Ishikawa (cell line): Measurements from ENCODE around the gene CIAO2B.

Experiments
- CEBPB ChIP-seq: IDR thresholded peaks from 2 replicates; pipeline ENCODE4 v1.6.1; 2012
- CREB1 ChIP-seq: IDR thresholded peaks from 2 replicates; pipeline ENCODE4 v1.6.1; 2012; ENCODE audit warnings: low read depth
- EGR1 ChIP-seq: IDR thresholded peaks from 2 replicates; pipeline ENCODE4 v1.6.1; 2012
- EP300 ChIP-seq: IDR thresholded peaks from 2 replicates; pipeline ENCODE4 v1.6.1; 2012; ENCODE audit warnings: borderline replicate concordance
- FOXM1 ChIP-seq: IDR thresholded peaks from 2 replicates; pipeline ENCODE4 v1.6.1; 2012; ENCODE audit warnings: low read depth, borderline replicate concordance
- MAX ChIP-seq: IDR thresholded peaks from 2 replicates; pipeline ENCODE4 v1.6.1; 2012
- NFIC ChIP-seq: IDR thresholded peaks from 2 replicates; pipeline ENCODE4 v1.6.1; 2012
- RAD21 ChIP-seq: IDR thresholded peaks from 2 replicates; pipeline ENCODE4 v1.6.1; 2012; ENCODE audit warnings: low read depth
- REST ChIP-seq: IDR thresholded peaks from 2 replicates; pipeline ENCODE4 v1.6.1; 2012; ENCODE audit warnings: low read depth, mild to moderate bottlenecking
- TAF1 ChIP-seq: IDR thresholded peaks from 2 replicates; pipeline ENCODE4 v1.6.1; 2012; ENCODE audit warnings: low read depth, mild to moderate bottlenecking
- TCF12 ChIP-seq: IDR thresholded peaks from 2 replicates; pipeline ENCODE4 v1.6.1; 2012; ENCODE audit warnings: low read depth
- TEAD4 ChIP-seq: IDR thresholded peaks from 2 replicates; pipeline ENCODE4 v1.6.1; 2012
- USF1 ChIP-seq: IDR thresholded peaks from 2 replicates; pipeline ENCODE4 v1.6.1; 2012
- YY1 ChIP-seq: IDR thresholded peaks from 2 replicates; pipeline ENCODE4 v1.6.1; 2012; ENCODE audit warnings: low read depth
- ZBTB7A ChIP-seq: IDR thresholded peaks from 2 replicates; pipeline ENCODE4 v1.6.1; 2012; ENCODE audit warnings: low read depth

CIAO2B gene

GRCh38 chr16:66919569-66920298 is 14.5 kb downstream of the CIAO2B start:
- no peak for TF ChIP-seq ZBTB7A
- no peak for TF ChIP-seq USF1
- TF ChIP-seq YY1 = no peak
- no peak for TF ChIP-seq REST
- TF ChIP-seq MAX = no peak
- no peak for TF ChIP-seq TEAD4
- TF ChIP-seq TAF1 = no peak
- no peak for TF ChIP-seq RAD21
- no peak for TF ChIP-seq TCF12

- TF ChIP-seq EGR1 (no peak), CREB1 (no peak), YY1 (no peak), TAF1 (no peak), CEBPB (no peak), USF1 (no peak), MAX (no peak), EP300 (no peak), REST (no peak), ZBTB7A (no peak), TCF12 (no peak)
These were observed 15.2 kb downstream of the CIAO2B start, which contains the start of gene CDH16 for GRCh38 chr16:66918803-66919568. CDH16 (minus strand) TSS chr16:66918885; CDS start chr16:66918065, 820 bp downstream.

- TF ChIP-seq MAX = no peak
These were observed 15.8 kb downstream of the CIAO2B start for GRCh38 chr16:66918355-66918754.

- no peak for TF ChIP-seq TAF1
- TF ChIP-seq TEAD4 = no peak
- TF ChIP-seq YY1 = no peak
- no peak for TF ChIP-seq EGR1
- TF ChIP-seq EP300 = no peak
- TF ChIP-seq NFIC = no peak
- no peak for TF ChIP-seq TCF12
- TF ChIP-seq REST = no peak
- TF ChIP-seq FOXM1 = no peak
- no peak for TF ChIP-seq CREB1
- TF ChIP-seq USF1 = no peak
- no peak for TF ChIP-seq RAD21
- no peak for TF ChIP-seq CEBPB
- no peak for TF ChIP-seq MAX
- no peak for TF ChIP-seq ZBTB7A
These were observed 16.5 kb downstream of the CIAO2B start for GRCh38 chr16:66917741-66918140.
